IPS DF 6.9 (cell line): ENCODE data around the gene IPO13.
A peak's percentile ranks its signal among the peaks of the same experiment; 100 is the strongest.

ENCODE experiments used
- DNase-seq: peaks from one replicate; pipeline ENCODE4 v3.0.0-alpha.2; 2013; ENCODE audit warnings: low read depth, low spot score
- H3K27ac ChIP-seq: one replicate; pipeline ENCODE4 v1.5.1; 2013; ENCODE audit warnings: low read length, control low read depth
- H3K27me3 ChIP-seq: 2 replicates; pipeline ENCODE4 v1.6.1; 2013; ENCODE audit warnings: mild to moderate bottlenecking, low read length; ENCODE audit not compliant: control insufficient read depth, insufficient read depth
- H3K36me3 ChIP-seq: 2 replicates; pipeline ENCODE4 v1.6.1; 2013; ENCODE audit warnings: low read length; ENCODE audit not compliant: control insufficient read depth, insufficient read depth
- H3K4me1 ChIP-seq: 2 replicates; pipeline ENCODE4 v1.6.1; 2013; ENCODE audit warnings: low read length; ENCODE audit not compliant: control insufficient read depth, insufficient read depth
- H3K4me3 ChIP-seq: 2 replicates; pipeline ENCODE4 v1.5.1; 2013; ENCODE audit warnings: mild to moderate bottlenecking, low read length
- H3K9me3 ChIP-seq: 2 replicates; pipeline ENCODE4 v1.6.1; 2013; ENCODE audit warnings: low read length, inconsistent platforms; ENCODE audit not compliant: control insufficient read depth, insufficient read depth
- WGBS: extraction: QIAGEN DNeasy Blood & Tissue Kit; methylation state at CpG from one replicate; pipeline ENCODE4 v1.1.7; 2013; ENCODE audit warnings: mixed read lengths, missing lambda C conversion rate; ENCODE audit not compliant: insufficient read length, insufficient coverage; 5-methylcytosine and 5-hydroxymethylcytosine counted together

Gene IPO13

GRCh38 chr1:43990271-43991199, 43.8 kb downstream of the IPO13 start:
- peaks cover 4% of the 10 kb centered on the region; the same call in 1 of the 2 replicates for H3K4me1 ChIP-seq
- peak overlapping the region; percentile 67; the same call in 1 of the 2 replicates for H3K4me3 ChIP-seq
- WGBS = no CpG with 5 or more reads among the region's 19 CpGs
- 0 out of 2 replicates have a peak, but pooled peaks cover 1% of the 10 kb centered on the region for H3K36me3 ChIP-seq
- no peak overlapping the region for H3K27ac ChIP-seq
- H3K27me3 ChIP-seq = no peaks in the 10 kb centered on the region
- no peak for DNase-seq
- no peaks in the 10 kb centered on the region for H3K9me3 ChIP-seq

GRCh38 chr1:43991200-43991475, 44.4 kb downstream of the IPO13 start:
- DNase-seq = no peak
- Histone ChIP-seq H3K4me3 (peak overlapping the region; percentile 67; the same call in 1 of the 2 replicates), H3K9me3 (no peaks in the 10 kb centered on the region), H3K4me1 (peaks cover 4% of the 10 kb centered on the region; the same call in 1 of the 2 replicates), H3K36me3 (no peaks in the 10 kb centered on the region), H3K27me3 (no peaks in the 10 kb centered on the region), H3K27ac (no peak overlapping the region)
- no CpG with 5 or more reads among the region's 10 CpGs for WGBS

GRCh38 chr1:43991476-43992231, 44.9 kb downstream of the IPO13 start, which contains the start of gene CCDC24:
Gene CCDC24 (plus strand): TSS chr1:43991599. CDS start chr1:43991879, 280 bp downstream.
- Histone ChIP-seq H3K27me3 (no peaks in the 10 kb centered on the region), H3K36me3 (no peaks in the 10 kb centered on the region), H3K4me1 (peaks cover 4% of the 10 kb centered on the region; the same call in 1 of the 2 replicates), H3K9me3 (no peaks in the 10 kb centered on the region), H3K4me3 (peak within 1 kb of the TSS; percentile 67; the same call in 1 of the 2 replicates), H3K27ac (no peak within 1 kb of the TSS)
- no CpG with 5 or more reads among the region's 66 CpGs for WGBS
- DNase-seq = peak; percentile 50

- Histone ChIP-seq H3K27me3 (no peaks in the 10 kb centered on the region), H3K36me3 (no peaks in the 10 kb centered on the region), H3K27ac (no peak overlapping the region), H3K4me3 (peak overlapping the region; percentile 67; the same call in 1 of the 2 replicates), H3K4me1 (peaks cover 4% of the 10 kb centered on the region), H3K9me3 (no peaks in the 10 kb centered on the region)
- no CpG with 5 or more reads among the region's 11 CpGs for WGBS
- DNase-seq = no peak
These were observed 45.7 kb downstream of the IPO13 start for GRCh38 chr1:43992232-43992995.

GRCh38 chr1:43993206-43993914, 46.6 kb downstream of the IPO13 start:
- Histone ChIP-seq H3K4me3 (no peak overlapping the region), H3K36me3 (no peaks in the 10 kb centered on the region), H3K9me3 (no peaks in the 10 kb centered on the region), H3K27ac (no peak overlapping the region), H3K27me3 (no peaks in the 10 kb centered on the region), H3K4me1 (peaks cover 4% of the 10 kb centered on the region)
- DNase-seq = no peak
- whole genome bisulfite sequencing = no CpG with 5 or more reads among the region's 9 CpGs

GRCh38 chr1:43994071-43994470, 47.3 kb downstream of the IPO13 start:
- no peak for DNase-seq
- Histone ChIP-seq H3K27ac (no peak overlapping the region), H3K27me3 (no peaks in the 10 kb centered on the region), H3K4me3 (no peak overlapping the region), H3K36me3 (no peaks in the 10 kb centered on the region), H3K9me3 (no peaks in the 10 kb centered on the region), H3K4me1 (peaks cover 4% of the 10 kb centered on the region)
- WGBS = no CpG with 5 or more reads among the region's 7 CpGs

- peak; percentile 45 for DNase-seq
- H3K27me3 ChIP-seq = no peaks in the 10 kb centered on the region
- H3K4me1 ChIP-seq = peaks cover 4% of the 10 kb centered on the region
- H3K27ac ChIP-seq = no peak overlapping the region
- H3K4me3 ChIP-seq = no peak overlapping the region
- no peaks in the 10 kb centered on the region for H3K36me3 ChIP-seq
- WGBS = no CpG with 5 or more reads among the region's 15 CpGs
- no peaks in the 10 kb centered on the region for H3K9me3 ChIP-seq
These were observed 48.3 kb downstream of the IPO13 start for GRCh38 chr1:43994794-43995790.

GRCh38 chr1:43995984-43996732, 49.4 kb downstream of the IPO13 start:
- no peak overlapping the region for H3K4me3 ChIP-seq
- no peak overlapping the region for H3K27ac ChIP-seq
- H3K27me3 ChIP-seq = no peaks in the 10 kb centered on the region
- H3K9me3 ChIP-seq = no peaks in the 10 kb centered on the region
- H3K4me1 ChIP-seq = peaks cover 2% of the 10 kb centered on the region
- H3K36me3 ChIP-seq = peaks cover 2% of the 10 kb centered on the region; the same call in 1 of the 2 replicates
- no peak for DNase-seq
- WGBS = no CpG with 5 or more reads among the region's 21 CpGs
